HepG2 (cell line): ENCODE measurements around the gene SEMA3B. TPM values are rescaled to one million over a fixed set of nuclear protein-coding genes. Genes with fewer than 3 reads are reported as not detected.

ENCODE experiments used
- CREM ChIP-seq, 2 experiments: sonication (generic) in 1 of 2; formaldehyde crosslinking in 1 of 2; IDR thresholded peaks; 2 replicates each; pipeline versions ENCODE4 v1.4.0 to v1.6.1; 2016 to 2020; ENCODE audit warnings: antibody characterized with exemption in 1 of 2, mild to moderate bottlenecking in 1 of 2, missing genetic modification reagents in 1 of 2
- FLYWCH1 ChIP-seq: sonication (generic); formaldehyde crosslinking; IDR thresholded peaks from 2 replicates; pipeline ENCODE4 v1.8.1; 2023; ENCODE audit warnings: mild to moderate bottlenecking, missing genetic modification reagents
- FOXP1 ChIP-seq, 2 experiments: fragments of 450-650 bp in 1 of 2; IDR thresholded peaks; 2 replicates each; pipeline ENCODE4 v1.6.1; 2017 to 2018; ENCODE audit warnings: antibody characterized with exemption in 1 of 2
- HMG20A ChIP-seq: IDR thresholded peaks from 2 replicates; pipeline ENCODE4 v1.6.1; 2016; ENCODE audit warnings: borderline replicate concordance
- PAF1 ChIP-seq: IDR thresholded peaks from 2 replicates; pipeline ENCODE4 v1.6.1; 2016; ENCODE audit warnings: missing genetic modification reagents, missing compliant biosample characterization
- RERE ChIP-seq: IDR thresholded peaks from 2 replicates; pipeline ENCODE4 v1.6.1; 2016; ENCODE audit warnings: low read depth, missing genetic modification reagents, missing compliant biosample characterization
- SATB2 ChIP-seq: sonication (generic); formaldehyde crosslinking; IDR thresholded peaks from 2 replicates; pipeline ENCODE4 v1.5.0; 2020; ENCODE audit warnings: missing genetic modification reagents
- TFDP1 ChIP-seq: IDR thresholded peaks from 2 replicates; pipeline ENCODE4 v1.6.1; 2016; ENCODE audit warnings: missing compliant biosample characterization, missing genetic modification reagents, borderline replicate concordance
- TGIF2 ChIP-seq: IDR thresholded peaks from 2 replicates; pipeline ENCODE4 v1.6.1; 2016; ENCODE audit warnings: control low read depth, missing compliant biosample characterization
- ZBTB38 ChIP-seq: sonication (generic); formaldehyde crosslinking; IDR thresholded peaks from 2 replicates; pipeline ENCODE4 v1.5.1; 2020; ENCODE audit warnings: mild to moderate bottlenecking, missing genetic modification reagents
- ZNF101 ChIP-seq: sonication (generic); formaldehyde crosslinking; IDR thresholded peaks from 2 replicates; pipeline ENCODE4 v1.4.0; 2020; ENCODE audit warnings: mild to moderate bottlenecking, low read depth, missing genetic modification reagents, borderline replicate concordance
- ZNF543 ChIP-seq: sonication (generic); formaldehyde crosslinking; IDR thresholded peaks from 2 replicates; pipeline ENCODE4 v1.4.0; 2020; ENCODE audit warnings: mild to moderate bottlenecking, missing genetic modification reagents
- ZNF772 ChIP-seq: sonication (generic); formaldehyde crosslinking; IDR thresholded peaks from 2 replicates; pipeline ENCODE4 v1.5.0; 2020; ENCODE audit warnings: mild to moderate bottlenecking, missing genetic modification reagents
- polyA plus RNA-seq, 8 experiments: library from polyadenylated mRNA; depleted of rRNA in 3 of 8; stranded (reverse) in 7 of 8; unstranded in 1 of 8; fragments of >200 nt; fragmentation: Illumina TruSeq in 4 of 8; extraction: Trizol in 4 of 8; gene quantifications; 2 replicates each; pipeline versions ENCODE4 v1.2.1 to v1.2.3, GENCODE V29; 2011 to 2016; ENCODE audit warnings: low read depth in 4 of 8, missing spikeins in 1 of 8, mixed read lengths in 1 of 8; ENCODE audit not compliant: insufficient read depth in 1 of 8
- total RNA-seq, 5 experiments: library from RNA; depleted of rRNA; stranded (reverse); fragments of >200 nt; fragmentation: Illumina TruSeq; extraction: Trizol; gene quantifications; 2 replicates each; pipeline ENCODE4 v1.2.3, GENCODE V29; 2016; ENCODE audit warnings: low read depth in 1 of 5
- TF ChIP-seq, protein P1 (sequence below): sonication (generic); formaldehyde crosslinking; IDR thresholded peaks from 2 replicates; pipeline ENCODE4 v1.5.0; 2020; ENCODE audit warnings: missing genetic modification reagents
- TF ChIP-seq, protein P2 (sequence below): IDR thresholded peaks from 2 replicates; pipeline ENCODE4 v1.6.1; 2016; ENCODE audit warnings: low read depth, control low read depth
- TF ChIP-seq, protein P3 (sequence below): sonication (generic); formaldehyde crosslinking; IDR thresholded peaks from 2 replicates; pipeline ENCODE4 v1.4.0; 2020; ENCODE audit warnings: low read depth, mild to moderate bottlenecking, missing genetic modification reagents
- TF ChIP-seq, protein P4 (sequence below): IDR thresholded peaks from 2 replicates; pipeline ENCODE4 v1.6.1; 2016; ENCODE audit warnings: low read depth, borderline replicate concordance

SEMA3B gene
- total and polyA plus RNA-seq, 2 of the 13 experiments (the other 11 are each of a cell fraction or from before 2014, with no cell fraction given), result 93.2 to 158 TPM

GRCh38 chr3:50292159-50293078 is 23.5 kb downstream of the SEMA3B start, which contains the start of gene IFRD2 (continued):
- TF ChIP-seq, protein P1, sequence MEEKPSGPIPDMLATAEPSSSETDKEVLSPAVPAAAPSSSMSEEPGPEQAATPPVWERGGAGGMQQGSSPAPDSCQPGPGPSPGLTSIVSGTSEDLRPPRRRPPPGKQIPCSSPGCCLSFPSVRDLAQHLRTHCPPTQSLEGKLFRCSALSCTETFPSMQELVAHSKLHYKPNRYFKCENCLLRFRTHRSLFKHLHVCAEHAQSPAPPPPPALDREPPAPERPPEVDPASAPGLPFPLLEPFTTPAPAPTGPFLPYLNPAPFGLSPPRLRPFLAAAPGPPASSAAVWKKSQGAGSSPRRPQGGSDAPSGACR (CRISPR knock-in tag), result no peak
- TF ChIP-seq TFDP1 (peak; percentile 85; the same call in 1 of the 2 replicates), PAF1 (CRISPR knock-in tag) (no peak), ZNF101 (no peak), ZNF772 (CRISPR knock-in tag) (peak; percentile 91), TGIF2 (CRISPR knock-in tag) (peak; percentile 75; the same call in 1 of the 2 replicates), FLYWCH1 (no peak), ZBTB38 (CRISPR knock-in tag) (peak; percentile 81), RERE (CRISPR knock-in tag) (no peak), HMG20A (CRISPR knock-in tag) (no peak), ZNF543 (CRISPR knock-in tag) (no peak), CREM (IDR thresholded peaks at IDR 0.05) (peak; percentile 100), CREM (CRISPR knock-in tag; IDR thresholded peaks at IDR 0.05) (peak; percentile 65), SATB2 (CRISPR knock-in tag) (no peak), FOXP1 (IDR thresholded peaks at IDR 0.05) (no peak), FOXP1 (CRISPR knock-in tag; IDR thresholded peaks at IDR 0.05) (no peak)
- TF ChIP-seq, protein P2, sequence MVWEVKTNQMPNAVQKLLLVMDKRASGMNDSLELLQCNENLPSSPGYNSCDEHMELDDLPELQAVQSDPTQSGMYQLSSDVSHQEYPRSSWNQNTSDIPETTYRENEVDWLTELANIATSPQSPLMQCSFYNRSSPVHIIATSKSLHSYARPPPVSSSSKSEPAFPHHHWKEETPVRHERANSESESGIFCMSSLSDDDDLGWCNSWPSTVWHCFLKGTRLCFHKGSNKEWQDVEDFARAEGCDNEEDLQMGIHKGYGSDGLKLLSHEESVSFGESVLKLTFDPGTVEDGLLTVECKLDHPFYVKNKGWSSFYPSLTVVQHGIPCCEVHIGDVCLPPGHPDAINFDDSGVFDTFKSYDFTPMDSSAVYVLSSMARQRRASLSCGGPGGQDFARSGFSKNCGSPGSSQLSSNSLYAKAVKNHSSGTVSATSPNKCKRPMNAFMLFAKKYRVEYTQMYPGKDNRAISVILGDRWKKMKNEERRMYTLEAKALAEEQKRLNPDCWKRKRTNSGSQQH (CRISPR knock-in tag), result 0 out of 2 replicates have a peak, but pooled peaks have one; percentile 61
- TF ChIP-seq, protein P3, sequence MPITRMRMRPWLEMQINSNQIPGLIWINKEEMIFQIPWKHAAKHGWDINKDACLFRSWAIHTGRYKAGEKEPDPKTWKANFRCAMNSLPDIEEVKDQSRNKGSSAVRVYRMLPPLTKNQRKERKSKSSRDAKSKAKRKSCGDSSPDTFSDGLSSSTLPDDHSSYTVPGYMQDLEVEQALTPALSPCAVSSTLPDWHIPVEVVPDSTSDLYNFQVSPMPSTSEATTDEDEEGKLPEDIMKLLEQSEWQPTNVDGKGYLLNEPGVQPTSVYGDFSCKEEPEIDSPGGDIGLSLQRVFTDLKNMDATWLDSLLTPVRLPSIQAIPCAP (CRISPR knock-in tag), result no peak
- TF ChIP-seq, protein P4, sequence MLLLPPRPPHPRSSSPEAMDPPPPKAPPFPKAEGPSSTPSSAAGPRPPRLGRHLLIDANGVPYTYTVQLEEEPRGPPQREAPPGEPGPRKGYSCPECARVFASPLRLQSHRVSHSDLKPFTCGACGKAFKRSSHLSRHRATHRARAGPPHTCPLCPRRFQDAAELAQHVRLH, result peak; percentile 89; the same call in 1 of the 2 replicates
